ENCODE results near the gene RIMS1. TPM values are rescaled to one million over a fixed set of nuclear protein-coding genes. Genes with fewer than 3 reads are reported as not detected.

Gene RIMS1
- total and polyA plus RNA-seq, 9 of the 15 experiments (the other 6 are each of a cell fraction or from before 2014, with no cell fraction given) = not detected

DNA sequence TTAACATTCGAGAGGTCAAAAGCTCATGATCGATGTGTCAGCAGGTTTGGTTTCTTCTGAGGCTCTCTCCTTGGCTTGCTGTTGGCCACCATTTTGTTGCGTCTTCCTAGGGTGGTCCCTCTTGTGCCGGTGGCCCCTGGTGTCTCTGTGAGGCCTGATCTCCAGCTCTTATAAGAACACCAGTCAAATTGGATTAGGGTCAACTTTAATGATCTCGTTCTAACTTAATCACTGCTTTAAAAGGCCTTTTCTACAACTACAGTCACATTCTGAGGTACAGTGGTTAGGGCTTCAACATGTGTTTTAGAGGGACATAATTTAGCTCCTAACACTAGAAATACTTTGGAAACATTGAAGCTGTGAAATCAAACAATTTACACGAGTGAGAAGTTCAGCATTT, 494.7 kb downstream of the RIMS1 start:
- no TSS peak for BruUV-seq (replicated peaks)
- peaks cover 0 to 3% of the 10 kb centered on the region in 2 experiments; a peak in 2 of 5 replicates for H3K27me3 ChIP-seq (ENCODE audit: control insufficient read depth in 2 of 2, insufficient read depth in 2 of 2, low read length in 2 of 2)
- no peak overlapping the region for H2AFZ ChIP-seq (ENCODE audit: low read depth, low read length)
- H3K9me3 ChIP-seq (replicated peaks; ENCODE audit: control insufficient read depth, insufficient read depth, low read depth, low read length) = no peaks in the 10 kb centered on the region
- TF ChIP-seq, protein P1, sequence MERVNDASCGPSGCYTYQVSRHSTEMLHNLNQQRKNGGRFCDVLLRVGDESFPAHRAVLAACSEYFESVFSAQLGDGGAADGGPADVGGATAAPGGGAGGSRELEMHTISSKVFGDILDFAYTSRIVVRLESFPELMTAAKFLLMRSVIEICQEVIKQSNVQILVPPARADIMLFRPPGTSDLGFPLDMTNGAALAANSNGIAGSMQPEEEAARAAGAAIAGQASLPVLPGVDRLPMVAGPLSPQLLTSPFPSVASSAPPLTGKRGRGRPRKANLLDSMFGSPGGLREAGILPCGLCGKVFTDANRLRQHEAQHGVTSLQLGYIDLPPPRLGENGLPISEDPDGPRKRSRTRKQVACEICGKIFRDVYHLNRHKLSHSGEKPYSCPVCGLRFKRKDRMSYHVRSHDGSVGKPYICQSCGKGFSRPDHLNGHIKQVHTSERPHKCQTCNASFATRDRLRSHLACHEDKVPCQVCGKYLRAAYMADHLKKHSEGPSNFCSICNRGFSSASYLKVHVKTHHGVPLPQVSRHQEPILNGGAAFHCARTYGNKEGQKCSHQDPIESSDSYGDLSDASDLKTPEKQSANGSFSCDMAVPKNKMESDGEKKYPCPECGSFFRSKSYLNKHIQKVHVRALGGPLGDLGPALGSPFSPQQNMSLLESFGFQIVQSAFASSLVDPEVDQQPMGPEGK (CRISPR knock-in tag; IDR thresholded peaks at IDR 0.05; ENCODE audit: borderline replicate concordance) = no peak
- TF ChIP-seq ZBTB7A (IDR thresholded peaks at IDR 0.05; ENCODE audit: borderline replicate concordance, control insufficient read depth, low read depth, low read length) = no peak
- TF ChIP-seq, protein P2, sequence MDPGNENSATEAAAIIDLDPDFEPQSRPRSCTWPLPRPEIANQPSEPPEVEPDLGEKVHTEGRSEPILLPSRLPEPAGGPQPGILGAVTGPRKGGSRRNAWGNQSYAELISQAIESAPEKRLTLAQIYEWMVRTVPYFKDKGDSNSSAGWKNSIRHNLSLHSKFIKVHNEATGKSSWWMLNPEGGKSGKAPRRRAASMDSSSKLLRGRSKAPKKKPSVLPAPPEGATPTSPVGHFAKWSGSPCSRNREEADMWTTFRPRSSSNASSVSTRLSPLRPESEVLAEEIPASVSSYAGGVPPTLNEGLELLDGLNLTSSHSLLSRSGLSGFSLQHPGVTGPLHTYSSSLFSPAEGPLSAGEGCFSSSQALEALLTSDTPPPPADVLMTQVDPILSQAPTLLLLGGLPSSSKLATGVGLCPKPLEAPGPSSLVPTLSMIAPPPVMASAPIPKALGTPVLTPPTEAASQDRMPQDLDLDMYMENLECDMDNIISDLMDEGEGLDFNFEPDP (CRISPR knock-in tag; IDR thresholded peaks at IDR 0.05) = no peak
- TF ChIP-seq NUFIP1 (IDR thresholded peaks at IDR 0.05; ENCODE audit: partially characterized antibody) = no peak
- no peak for TF ChIP-seq ZNF785 (CRISPR knock-in tag; IDR thresholded peaks at IDR 0.05)
- no peak for TF ChIP-seq PCBP2 (IDR thresholded peaks at IDR 0.05; ENCODE audit: low read depth, low read length, poor library complexity, severe bottlenecking)
- TF ChIP-seq, protein P3, sequence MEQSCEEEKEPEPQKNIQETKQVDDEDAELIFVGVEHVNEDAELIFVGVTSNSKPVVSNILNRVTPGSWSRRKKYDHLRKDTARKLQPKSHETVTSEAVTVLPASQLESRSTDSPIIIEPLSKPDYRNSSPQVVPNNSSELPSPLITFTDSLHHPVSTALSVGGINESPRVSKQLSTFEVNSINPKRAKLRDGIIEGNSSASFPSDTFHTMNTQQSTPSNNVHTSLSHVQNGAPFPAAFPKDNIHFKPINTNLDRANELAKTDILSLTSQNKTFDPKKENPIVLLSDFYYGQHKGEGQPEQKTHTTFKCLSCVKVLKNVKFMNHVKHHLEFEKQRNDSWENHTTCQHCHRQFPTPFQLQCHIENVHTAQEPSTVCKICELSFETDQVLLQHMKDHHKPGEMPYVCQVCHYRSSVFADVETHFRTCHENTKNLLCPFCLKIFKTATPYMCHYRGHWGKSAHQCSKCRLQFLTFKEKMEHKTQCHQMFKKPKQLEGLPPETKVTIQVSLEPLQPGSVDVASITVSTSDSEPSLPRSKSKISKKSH (CRISPR knock-in tag; IDR thresholded peaks at IDR 0.05) = no peak
- no peak for TF ChIP-seq SP1 (CRISPR knock-in tag; IDR thresholded peaks at IDR 0.05)
- no peak for TF ChIP-seq PTTG1 (tag; IDR thresholded peaks at IDR 0.05; ENCODE audit: low read depth)
- intact Hi-C loops (cut with micrococcal nuclease) = no loop called here
- no peaks in the 10 kb centered on the region for H3K9me1 ChIP-seq (ENCODE audit: control insufficient read depth, insufficient read depth, low read length)
- H3K27ac ChIP-seq (ENCODE audit: extremely low read depth, low read depth, low read length) = no peak overlapping the region
- in situ Hi-C loops (cut with MboI) = no loop called here
- DNase-seq (ENCODE audit: extremely low read depth in 1 of 4, low spot score in 3 of 4) (no peak), FAIRE-seq (no peak), ATAC-seq (no peak)
- H4K20me1 ChIP-seq (replicated peaks; ENCODE audit: control insufficient read depth, insufficient read depth, low read length) = no peaks in the 10 kb centered on the region
- WGBS (ENCODE audit: insufficient coverage, low coverage, missing lambda C conversion rate) = 2% methylated on average over 6 of the region's 6 CpGs
- H3K4me2 ChIP-seq (ENCODE audit: insufficient read depth, low read length) = no peak overlapping the region
- H3K79me2 ChIP-seq (ENCODE audit: control insufficient read depth, insufficient read depth, low read length) = no peaks in the 10 kb centered on the region
- CTCF ChIA-PET (ENCODE audit: low intra/inter-chr PET ratio) = no interaction called here
- H3K9ac ChIP-seq (ENCODE audit: insufficient read depth in 1 of 2, low read depth in 2 of 2, low read length in 2 of 2) = no peak overlapping the region
- POLR2A ChIA-PET = interaction anchor here (0.7 to 1.7 kb wide), 2 partner anchors 9 to 225 kb away, joined by 3 to 5 read pairs; no protein-coding TSS in a partner anchor
- no peaks in the 10 kb centered on the region for H3K4me1 ChIP-seq (replicated peaks in 1 of 2; ENCODE audit: control insufficient read depth in 2 of 2, insufficient read depth in 2 of 2, low read length in 2 of 2)
- no peaks in the 10 kb centered on the region for H3K36me3 ChIP-seq (ENCODE audit: control insufficient read depth, insufficient read depth, low read length)
- no peak overlapping the region for H3K4me3 ChIP-seq
